GM18526 (cell line): ENCODE measurements around the gene MMP27.

Experiments used
- POLR2A ChIP-seq: IDR thresholded peaks from 3 replicates; pipeline ENCODE4 v1.6.1; 2011; ENCODE audit not compliant: insufficient read length; ENCODE audit errors: extremely low read depth

MMP27 gene

DNA sequence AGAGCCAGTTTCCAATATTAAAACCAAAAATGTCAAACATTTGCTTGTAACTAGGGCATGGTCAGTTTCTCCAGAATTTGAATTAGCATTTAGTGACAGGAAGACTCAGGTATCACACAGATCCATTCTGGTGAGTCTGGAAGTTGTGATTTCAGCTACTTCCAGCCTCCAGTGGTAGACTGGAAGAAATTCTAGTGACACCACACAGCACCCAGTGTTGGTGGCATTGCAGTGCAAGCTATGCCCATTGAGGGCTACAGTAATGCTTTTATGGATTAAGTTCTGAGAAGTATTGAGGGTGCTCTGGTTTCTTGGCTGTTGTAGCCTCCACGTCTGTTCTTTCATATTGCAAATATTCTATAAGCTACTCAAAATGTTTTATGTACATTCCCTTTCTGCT lies 49.0 kb downstream of the MMP27 start:
- TF ChIP-seq POLR2A: no peak

DNA sequence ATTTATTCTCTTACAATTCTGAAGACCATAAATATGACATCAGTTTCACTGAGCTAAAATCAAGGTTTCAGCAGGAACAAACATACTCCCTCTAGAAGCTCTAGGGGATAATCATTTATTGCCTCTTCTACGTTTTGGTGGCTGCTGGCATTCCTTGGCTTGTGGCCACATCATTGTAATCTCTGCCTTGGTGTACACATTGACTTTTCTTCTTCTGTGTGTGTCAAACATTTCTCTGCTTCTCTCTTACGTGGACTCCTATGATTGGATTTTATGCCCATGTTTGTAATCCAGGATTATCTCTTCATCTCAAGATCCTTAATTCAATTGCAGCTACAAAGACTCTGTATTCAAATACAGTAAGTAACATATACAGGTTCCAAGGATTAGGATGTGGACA lies 50.0 kb downstream of the MMP27 start:
- no peak for TF ChIP-seq POLR2A

DNA sequence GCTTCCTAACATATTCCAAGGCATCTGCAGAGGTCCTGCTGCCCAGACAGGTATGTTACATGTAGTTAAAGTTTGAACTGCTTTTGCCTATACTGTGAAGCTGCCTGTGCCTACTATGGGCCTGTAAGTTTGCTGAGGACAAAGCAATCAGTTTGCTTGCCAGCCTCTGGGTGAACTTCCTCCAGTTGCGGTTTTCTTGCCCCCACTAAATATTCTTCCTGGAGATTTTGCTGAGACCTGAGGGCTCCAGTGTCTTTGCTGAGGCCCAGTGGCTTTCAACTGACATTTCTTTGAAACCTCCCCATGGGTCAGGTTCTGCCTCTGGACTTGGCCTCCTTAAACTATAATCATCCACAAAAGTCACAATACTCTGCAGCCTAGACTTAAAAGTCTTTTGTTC lies 50.8 kb downstream of the MMP27 start:
- no peak for TF ChIP-seq POLR2A

DNA sequence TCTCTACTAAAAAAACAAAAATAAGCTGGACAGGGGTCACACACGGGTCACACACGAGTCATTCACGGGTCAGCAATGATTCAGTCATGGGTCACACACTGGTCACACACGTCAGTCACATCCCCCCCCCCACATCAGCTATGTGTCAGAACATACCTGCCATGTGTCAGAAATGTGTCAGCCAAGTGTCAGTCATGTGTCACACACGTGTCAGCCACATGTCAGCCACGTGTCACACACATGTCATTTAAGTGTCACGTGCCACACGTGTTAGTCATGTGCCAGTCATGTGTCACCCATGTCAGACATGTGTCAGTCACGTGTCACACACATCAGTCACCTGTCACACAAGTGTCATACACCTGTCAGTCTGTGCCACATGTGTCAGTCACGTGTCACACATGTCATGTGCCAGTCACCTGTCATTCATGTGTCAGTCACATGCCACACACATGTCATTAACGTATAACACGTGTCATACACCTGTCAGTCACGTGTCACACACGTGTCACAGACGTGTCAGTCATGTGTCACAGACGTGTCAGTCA lies 51.8 kb downstream of the MMP27 start:
- no peak for TF ChIP-seq POLR2A

DNA sequence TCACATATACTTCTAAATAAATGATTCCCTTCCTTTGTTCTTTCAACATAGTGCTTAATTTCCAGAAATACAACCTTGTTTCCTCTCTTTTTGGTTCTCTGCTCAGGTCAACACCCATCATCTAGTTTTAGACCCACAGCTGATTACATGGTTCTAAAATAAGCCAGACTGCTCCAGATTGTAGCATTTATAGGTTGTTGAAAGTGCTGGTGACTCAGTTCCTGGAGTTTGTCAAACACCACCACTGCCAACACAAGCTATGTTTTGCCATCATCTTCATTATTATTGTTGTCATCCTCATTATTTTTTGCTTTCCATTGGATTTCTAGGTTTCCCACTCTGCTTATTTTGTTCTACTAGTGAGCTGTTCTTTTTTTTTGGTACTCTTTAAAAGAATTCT lies 58.1 kb downstream of the MMP27 start:
- no peak for TF ChIP-seq POLR2A

DNA sequence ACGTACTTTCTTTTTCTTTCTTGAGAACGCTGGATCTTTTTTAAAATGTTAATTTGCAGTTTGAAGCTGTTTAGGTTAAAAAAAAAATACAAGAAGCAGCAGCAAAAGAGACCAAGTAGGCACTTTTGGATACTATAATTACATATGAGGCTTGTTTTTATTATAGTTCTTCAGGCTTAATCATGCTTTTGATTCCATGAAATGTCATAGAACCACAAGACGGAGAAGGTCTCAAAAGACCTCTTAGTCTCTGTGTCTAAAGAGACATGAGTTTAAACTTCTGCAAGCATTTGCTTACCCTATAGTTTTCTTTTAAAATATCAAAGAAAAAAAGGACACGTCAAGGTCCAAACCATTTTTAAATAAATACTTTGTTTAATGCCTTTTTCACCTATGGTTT lies 61.6 kb downstream of the MMP27 start:
- no peak for TF ChIP-seq POLR2A
